Panc1 (cell line): ENCODE data around the gene MYCN. TPM values are rescaled to one million over a fixed set of nuclear protein-coding genes. Genes with fewer than 3 reads are reported as not detected.

ENCODE experiments used
- ATAC-seq: fragments of 200-7000 bp; cut with Tn5 transposase; 2 replicates; pipeline ENCODE4 v1.9.1; 2020; ENCODE audit warnings: mild to moderate bottlenecking, moderate library complexity
- BruUV-seq: library from RNA; stranded (reverse); fragments of 400-500 nt; replicated peaks from 2 replicates; lab custom pipeline; 2021; lab: Mats Ljungman, UMichigan
- CTCF ChIA-PET: fragments of 300-600 bp; sonication (Branson Sonifier 250); formaldehyde crosslinking; loops from one replicate; lab custom pipeline; 2022; ENCODE audit warnings: antibody characterized with exemption; lab: Charles Lee
- POLR2A ChIA-PET: fragments of 300-600 bp; sonication (Branson Sonifier 250); formaldehyde crosslinking; loops from one replicate; lab custom pipeline; 2022; ENCODE audit warnings: antibody characterized with exemption; lab: Charles Lee
- DNase-seq: peaks from one replicate; pipeline ENCODE4 v3.0.0-alpha.2; 2010; ENCODE audit warnings: low read depth, low spot score
- H3K27ac ChIP-seq: 2 replicates; pipeline ENCODE4 v1.5.1; 2011; ENCODE audit warnings: mild to moderate bottlenecking, low read length, inconsistent platforms
- H3K27me3 ChIP-seq: fragments of 200-500 bp; sonication (Bioruptor generic); 2 replicates; pipeline ENCODE4 v1.6.0; 2014; ENCODE audit warnings: low read length, inconsistent platforms; ENCODE audit not compliant: control insufficient read depth, insufficient read depth
- H3K36me3 ChIP-seq: fragments of 200-500 bp; sonication (Bioruptor generic); 2 replicates; pipeline ENCODE4 v1.5.1; 2014; ENCODE audit warnings: inconsistent platforms, mild to moderate bottlenecking, low read length, moderate library complexity; ENCODE audit not compliant: control insufficient read depth, insufficient read depth
- H3K4me1 ChIP-seq: 2 replicates; pipeline ENCODE4 v1.5.1; 2011; ENCODE audit warnings: inconsistent platforms, mild to moderate bottlenecking, low read length, moderate library complexity; ENCODE audit not compliant: control insufficient read depth, insufficient read depth
- H3K4me3 ChIP-seq, 2 experiments: 2 replicates each; pipeline ENCODE4 v1.5.1; 2011 to 2012; ENCODE audit warnings: low read depth in 2 of 2, low read length in 2 of 2, mild to moderate bottlenecking in 2 of 2, inconsistent platforms in 1 of 2, moderate library complexity in 1 of 2
- H3K9me3 ChIP-seq: fragments of 200-500 bp; sonication (Bioruptor generic); 2 replicates; pipeline ENCODE4 v1.5.1; 2014; ENCODE audit warnings: low read depth, mild to moderate bottlenecking, inconsistent platforms, low read length, moderate library complexity; ENCODE audit not compliant: control insufficient read depth, insufficient read depth
- POLR2AphosphoS5 ChIP-seq: IDR thresholded peaks from 2 replicates; pipeline ENCODE4 v1.6.1; 2012; ENCODE audit warnings: mild to moderate bottlenecking, low read depth, low read length, moderate library complexity
- SIN3A ChIP-seq: IDR thresholded peaks from 2 replicates; pipeline ENCODE4 v1.6.1; 2012; ENCODE audit warnings: low read depth, mild to moderate bottlenecking, low read length, moderate library complexity, borderline replicate concordance; ENCODE audit not compliant: insufficient read depth
- TCF7L2 ChIP-seq: IDR thresholded peaks from 2 replicates; pipeline ENCODE4 v1.6.1; 2011; ENCODE audit warnings: mild to moderate bottlenecking, low read depth, low read length, inconsistent platforms
- in situ Hi-C: cut with HindIII; loops from 2 replicates; pipeline ENCODE4 v1.10.0; 2016; ENCODE audit warnings: low sequenced_read_pairs, low pct_unique_long_range_greater_than_20kb
- intact Hi-C: fragments of 100-400 bp; cut with micrococcal nuclease; formaldehyde crosslinking; loops from one replicate; pipeline ENCODE4 v1.10.0; 2022; ENCODE audit not compliant: unreplicated experiment
- total RNA-seq: library from RNA; stranded (reverse); gene quantifications from one replicate; pipeline ENCODE4 v1.2.1, GENCODE V29; 2021; ENCODE audit not compliant: unreplicated experiment
- TF ChIP-seq, protein P1 (sequence below): fragments of 450-650 bp; IDR thresholded peaks from 2 replicates; pipeline ENCODE4 v1.5.1; 2017; ENCODE audit warnings: mild to moderate bottlenecking
- TF ChIP-seq, protein P2 (sequence below), 2 experiments: IDR thresholded peaks; 2 replicates each; pipeline ENCODE4 v1.6.1; 2011 to 2012; ENCODE audit warnings: low read depth in 2 of 2, control low read depth in 1 of 2, low read length in 1 of 2, mild to moderate bottlenecking in 1 of 2, moderate library complexity in 1 of 2; ENCODE audit not compliant: insufficient read depth in 1 of 2

The MYCN gene
- total RNA-seq, 1 experiment from 2014 or later = not detected

DNA sequence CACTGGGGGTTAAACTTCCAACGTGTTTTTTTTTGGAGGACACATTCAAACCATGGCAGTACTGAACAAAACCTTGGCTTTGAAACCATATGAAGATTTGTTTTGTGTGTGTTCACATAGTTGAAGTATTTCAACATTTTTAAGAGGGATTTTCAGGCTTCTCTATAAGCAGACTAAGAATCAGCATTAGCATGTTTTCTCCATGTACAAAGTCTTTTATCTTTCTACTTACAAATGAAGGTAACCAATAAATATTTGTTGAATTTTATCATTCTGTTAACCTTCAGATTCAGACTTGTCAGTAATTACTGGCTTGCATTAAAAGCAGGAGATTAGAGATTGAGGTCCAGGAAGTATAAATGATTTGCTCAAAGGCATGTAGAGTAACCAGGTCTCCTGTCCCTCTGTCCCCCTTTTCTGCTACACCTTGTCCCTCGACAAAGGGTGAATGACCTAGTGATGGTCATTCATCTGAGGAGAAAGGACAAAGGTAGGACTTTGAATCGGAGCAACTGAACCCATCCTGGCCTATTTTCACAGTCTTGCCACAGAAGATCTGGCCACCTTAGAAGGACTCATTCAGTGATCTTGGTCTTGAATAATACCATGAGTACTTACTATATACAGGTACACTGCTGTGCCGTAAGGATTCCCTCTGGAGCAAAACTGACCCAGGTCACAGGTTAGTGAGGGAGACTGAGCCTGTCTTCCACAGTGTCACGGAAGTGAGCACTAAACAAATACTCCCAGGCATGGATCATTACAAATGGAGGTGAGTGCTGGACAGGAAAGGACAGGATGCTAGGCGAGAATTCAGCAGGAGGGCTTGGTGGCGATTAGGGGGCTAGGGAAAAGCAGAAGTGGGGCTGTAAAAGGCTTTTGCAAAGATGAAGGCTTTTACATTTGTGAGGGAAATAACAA, 2.2 kb upstream of the MYCN start:
- in situ Hi-C loops = no loop called here
- ATAC-seq = no peak
- Histone ChIP-seq H3K9me3 (no peaks in the 10 kb centered on the region), H3K4me3 (no peak overlapping the region), H3K27ac (no peak overlapping the region), H3K4me1 (peaks cover 12% of the 10 kb centered on the region), H3K36me3 (no peaks in the 10 kb centered on the region), H3K27me3 (peaks cover 23% of the 10 kb centered on the region)
- ChIA-PET POLR2A (no interaction called here), CTCF (no interaction called here)
- no peak for DNase-seq
- intact Hi-C loops = loop anchor here (2.0 kb wide), 1 partner anchor 301 kb away; no protein-coding TSS in a partner anchor
- no TSS peak for BruUV-seq
- TF ChIP-seq POLR2AphosphoS5 (no peak), TCF7L2 (no peak), SIN3A (no peak)
- TF ChIP-seq, protein P1, sequence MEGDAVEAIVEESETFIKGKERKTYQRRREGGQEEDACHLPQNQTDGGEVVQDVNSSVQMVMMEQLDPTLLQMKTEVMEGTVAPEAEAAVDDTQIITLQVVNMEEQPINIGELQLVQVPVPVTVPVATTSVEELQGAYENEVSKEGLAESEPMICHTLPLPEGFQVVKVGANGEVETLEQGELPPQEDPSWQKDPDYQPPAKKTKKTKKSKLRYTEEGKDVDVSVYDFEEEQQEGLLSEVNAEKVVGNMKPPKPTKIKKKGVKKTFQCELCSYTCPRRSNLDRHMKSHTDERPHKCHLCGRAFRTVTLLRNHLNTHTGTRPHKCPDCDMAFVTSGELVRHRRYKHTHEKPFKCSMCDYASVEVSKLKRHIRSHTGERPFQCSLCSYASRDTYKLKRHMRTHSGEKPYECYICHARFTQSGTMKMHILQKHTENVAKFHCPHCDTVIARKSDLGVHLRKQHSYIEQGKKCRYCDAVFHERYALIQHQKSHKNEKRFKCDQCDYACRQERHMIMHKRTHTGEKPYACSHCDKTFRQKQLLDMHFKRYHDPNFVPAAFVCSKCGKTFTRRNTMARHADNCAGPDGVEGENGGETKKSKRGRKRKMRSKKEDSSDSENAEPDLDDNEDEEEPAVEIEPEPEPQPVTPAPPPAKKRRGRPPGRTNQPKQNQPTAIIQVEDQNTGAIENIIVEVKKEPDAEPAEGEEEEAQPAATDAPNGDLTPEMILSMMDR = no peak
- TF ChIP-seq, protein P2, sequence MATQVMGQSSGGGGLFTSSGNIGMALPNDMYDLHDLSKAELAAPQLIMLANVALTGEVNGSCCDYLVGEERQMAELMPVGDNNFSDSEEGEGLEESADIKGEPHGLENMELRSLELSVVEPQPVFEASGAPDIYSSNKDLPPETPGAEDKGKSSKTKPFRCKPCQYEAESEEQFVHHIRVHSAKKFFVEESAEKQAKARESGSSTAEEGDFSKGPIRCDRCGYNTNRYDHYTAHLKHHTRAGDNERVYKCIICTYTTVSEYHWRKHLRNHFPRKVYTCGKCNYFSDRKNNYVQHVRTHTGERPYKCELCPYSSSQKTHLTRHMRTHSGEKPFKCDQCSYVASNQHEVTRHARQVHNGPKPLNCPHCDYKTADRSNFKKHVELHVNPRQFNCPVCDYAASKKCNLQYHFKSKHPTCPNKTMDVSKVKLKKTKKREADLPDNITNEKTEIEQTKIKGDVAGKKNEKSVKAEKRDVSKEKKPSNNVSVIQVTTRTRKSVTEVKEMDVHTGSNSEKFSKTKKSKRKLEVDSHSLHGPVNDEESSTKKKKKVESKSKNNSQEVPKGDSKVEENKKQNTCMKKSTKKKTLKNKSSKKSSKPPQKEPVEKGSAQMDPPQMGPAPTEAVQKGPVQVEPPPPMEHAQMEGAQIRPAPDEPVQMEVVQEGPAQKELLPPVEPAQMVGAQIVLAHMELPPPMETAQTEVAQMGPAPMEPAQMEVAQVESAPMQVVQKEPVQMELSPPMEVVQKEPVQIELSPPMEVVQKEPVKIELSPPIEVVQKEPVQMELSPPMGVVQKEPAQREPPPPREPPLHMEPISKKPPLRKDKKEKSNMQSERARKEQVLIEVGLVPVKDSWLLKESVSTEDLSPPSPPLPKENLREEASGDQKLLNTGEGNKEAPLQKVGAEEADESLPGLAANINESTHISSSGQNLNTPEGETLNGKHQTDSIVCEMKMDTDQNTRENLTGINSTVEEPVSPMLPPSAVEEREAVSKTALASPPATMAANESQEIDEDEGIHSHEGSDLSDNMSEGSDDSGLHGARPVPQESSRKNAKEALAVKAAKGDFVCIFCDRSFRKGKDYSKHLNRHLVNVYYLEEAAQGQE (IDR thresholded peaks at IDR 0.05; ENCODE audit: insufficient read depth in 1 of 2, low read depth in 2 of 2, low read length in 1 of 2) = no peak

DNA sequence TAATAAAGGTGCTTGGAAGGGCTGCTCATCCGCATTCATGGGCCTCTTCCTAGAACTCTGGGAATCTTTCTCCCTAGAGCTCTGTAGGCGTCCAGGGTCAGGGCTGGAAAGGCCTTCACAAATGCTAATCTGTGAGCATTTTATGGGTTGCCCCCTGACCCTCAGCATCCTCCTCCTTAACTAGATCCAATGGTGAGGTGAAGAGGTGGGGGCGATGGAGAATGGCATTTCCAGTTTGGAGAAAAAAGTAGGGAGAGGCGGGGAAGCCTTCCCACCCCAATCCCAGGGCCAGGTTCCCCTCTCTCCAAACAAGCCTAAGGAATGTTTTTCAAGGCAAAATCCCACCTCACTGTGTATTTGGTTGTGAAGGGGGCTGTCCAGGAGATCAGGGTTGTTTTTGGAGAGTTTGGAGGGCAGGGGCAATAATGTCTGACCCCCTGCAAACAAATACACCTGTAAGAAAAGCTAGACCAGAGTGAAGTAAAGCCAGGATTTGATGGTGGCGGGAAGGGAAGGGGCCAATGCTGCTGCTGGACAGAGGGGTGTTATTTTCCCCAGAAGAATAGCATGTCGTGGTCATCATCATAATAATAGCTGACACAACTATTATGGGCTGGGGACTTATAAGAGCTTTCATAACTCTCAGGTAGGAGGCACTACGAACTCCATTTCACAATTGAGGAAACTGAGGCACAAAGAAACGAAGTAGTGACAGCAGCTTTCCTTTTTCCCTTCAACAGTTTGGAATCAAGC, 1.4 kb upstream of the MYCN start:
- BruUV-seq = no TSS peak
- intact Hi-C loops (loop anchor here (2.0 kb wide), 1 partner anchor 302 kb away; no protein-coding TSS in a partner anchor), in situ Hi-C loops (no loop called here)
- DNase-seq (no peak), ATAC-seq (no peak)
- Histone ChIP-seq H3K4me3 (no peak overlapping the region; a peak in 1 of 4 replicates), H3K27ac (no peak overlapping the region), H3K4me1 (peaks cover 12% of the 10 kb centered on the region), H3K27me3 (peaks cover 26% of the 10 kb centered on the region), H3K9me3 (no peaks in the 10 kb centered on the region), H3K36me3 (no peaks in the 10 kb centered on the region)
- ChIA-PET POLR2A (no interaction called here), CTCF (interaction anchor here (0.6 to 1.1 kb wide), 3 partner anchors 57 to 343 kb away, joined by 3 to 5 read pairs (median 4); no protein-coding TSS in a partner anchor)
- TF ChIP-seq, protein P1 = no peak
- no peak for TF ChIP-seq TCF7L2
- TF ChIP-seq, protein P2 (IDR thresholded peaks at IDR 0.05; ENCODE audit: insufficient read depth in 1 of 2, low read depth in 2 of 2, low read length in 1 of 2) = no peak
- no peak for TF ChIP-seq POLR2AphosphoS5
- TF ChIP-seq SIN3A = no peak
